NCI-H510A treated with DMSO at 0.1 percent for 48 hours (cell line): Measurements from ENCODE around the gene IPPK.

Experiments
- DNase-seq: peaks from one replicate; lab custom pipeline; 2025; lab: John Stamatoyannopoulos, UW

The IPPK gene

GRCh38 chr9:92614763-92615461, 55.0 kb downstream of the IPPK start:
- DNase-seq, result no peak

DNA sequence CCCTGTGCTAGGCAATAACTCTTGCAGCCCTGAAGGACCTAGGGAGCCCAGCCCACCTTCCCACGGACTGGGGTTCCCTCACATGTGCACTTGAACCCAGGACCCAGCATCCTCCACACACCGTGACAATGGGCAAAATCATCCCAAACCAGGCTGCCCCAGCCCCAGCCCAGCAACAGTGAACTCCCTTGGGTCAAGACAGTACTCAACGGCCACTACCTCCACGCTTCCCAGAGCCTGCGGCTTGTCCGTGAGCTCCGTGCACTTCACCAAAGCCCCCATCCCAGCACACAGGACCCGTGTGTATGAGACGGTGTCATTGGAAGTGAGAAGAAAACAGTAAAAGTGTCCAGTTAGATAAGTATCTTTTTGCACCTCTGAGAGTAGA, 55.8 kb downstream of the IPPK start:
- DNase-seq, result no peak

DNA sequence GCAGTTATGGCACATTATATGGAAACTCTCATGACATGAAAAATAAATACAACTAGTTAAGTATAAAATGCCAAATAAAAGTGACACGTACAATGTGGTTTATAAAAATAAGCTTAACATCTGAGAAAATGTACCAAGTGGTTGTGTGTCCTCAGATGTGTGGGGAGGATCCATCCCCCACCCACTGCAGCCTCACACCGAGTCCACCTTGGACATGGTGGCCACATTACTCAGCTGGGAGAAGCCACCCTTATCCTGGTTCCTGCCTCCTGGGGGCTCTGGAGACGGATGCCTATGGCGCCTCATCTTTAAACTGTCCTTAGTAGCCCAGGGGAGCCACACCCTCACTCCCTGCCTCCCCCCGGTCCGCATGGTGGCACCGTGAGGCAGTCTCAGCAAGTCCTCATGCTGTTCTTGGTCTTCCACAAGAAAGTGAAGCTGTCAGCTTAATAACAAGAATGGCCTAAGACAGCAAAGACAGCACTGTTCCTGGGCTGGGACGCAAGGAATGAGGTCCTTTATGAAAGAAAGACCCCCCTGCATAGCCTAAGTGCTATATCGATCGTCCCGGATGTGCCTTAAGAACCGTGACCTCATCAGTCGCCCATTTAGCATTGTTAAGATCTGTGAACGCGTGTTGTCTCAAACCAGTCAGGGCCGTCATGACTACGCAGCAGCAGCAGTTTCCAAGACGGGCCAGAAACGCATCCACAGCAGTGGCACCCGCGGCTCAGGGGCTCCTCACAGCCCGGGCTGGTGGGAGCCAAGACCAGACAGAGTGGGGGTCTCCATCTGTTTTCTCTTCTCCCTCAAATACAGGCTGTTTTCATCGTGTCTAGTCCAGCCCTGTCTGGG, 56.4 kb downstream of the IPPK start:
- DNase-seq, result no peak

- no peak for DNase-seq
Observed at GRCh38 chr9:92612816-92613215, 57.1 kb downstream of the IPPK start.

DNA sequence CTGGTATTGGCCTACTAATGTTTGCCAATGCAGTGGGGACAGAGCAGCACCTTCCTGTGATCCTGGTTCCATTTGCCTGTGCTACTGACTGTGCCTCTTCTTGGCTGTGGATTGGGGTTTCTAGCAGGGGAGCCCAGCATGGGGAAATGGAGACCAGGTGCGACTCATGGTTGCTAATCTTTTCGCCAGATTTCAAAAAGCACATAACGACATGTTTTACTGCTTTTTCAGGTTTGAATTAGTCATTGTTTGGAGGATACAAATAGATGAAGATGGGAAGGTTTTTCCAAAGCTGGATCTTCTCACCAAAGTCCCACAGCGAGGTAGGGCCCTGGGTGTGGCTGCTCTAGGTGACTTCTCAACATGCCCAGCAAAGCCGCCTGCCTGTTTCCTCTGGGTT, 57.6 kb downstream of the IPPK start:
- DNase-seq, result no peak

DNA sequence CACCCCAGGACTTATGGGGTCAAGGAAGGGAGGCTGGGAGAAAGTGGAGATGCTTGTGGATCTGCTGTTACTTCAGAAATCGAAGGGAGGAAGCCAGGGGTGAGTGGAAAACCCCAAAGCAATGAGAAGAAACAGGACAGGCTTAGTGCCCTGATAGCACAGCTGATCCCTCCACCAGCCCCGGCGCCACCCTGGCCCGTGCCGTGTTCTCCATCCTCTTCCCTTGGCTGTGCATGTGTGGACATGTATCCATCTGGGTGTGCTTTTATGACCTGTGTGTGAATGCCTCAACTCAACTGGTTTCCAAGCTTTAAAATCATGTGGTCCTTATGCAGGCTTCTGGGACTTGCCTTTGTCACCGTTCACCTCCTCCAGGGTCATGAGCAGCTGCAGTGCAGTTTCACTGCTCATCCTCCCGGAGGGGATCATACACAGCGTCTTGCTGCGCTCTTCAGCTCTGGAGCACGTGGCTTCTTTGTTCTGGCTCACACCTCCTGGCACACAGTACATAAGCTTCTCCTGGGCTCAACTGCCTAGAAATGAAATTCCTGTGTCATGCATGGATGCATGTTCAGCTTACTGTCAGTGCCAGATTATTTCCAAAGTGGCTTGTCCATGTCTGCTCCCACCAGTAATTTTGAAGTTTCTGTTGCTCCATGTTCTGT, 58.2 kb downstream of the IPPK start:
- no peak for DNase-seq

GRCh38 chr9:92610470-92611420, 59.2 kb downstream of the IPPK start:
- DNase-seq, result no peak

DNA sequence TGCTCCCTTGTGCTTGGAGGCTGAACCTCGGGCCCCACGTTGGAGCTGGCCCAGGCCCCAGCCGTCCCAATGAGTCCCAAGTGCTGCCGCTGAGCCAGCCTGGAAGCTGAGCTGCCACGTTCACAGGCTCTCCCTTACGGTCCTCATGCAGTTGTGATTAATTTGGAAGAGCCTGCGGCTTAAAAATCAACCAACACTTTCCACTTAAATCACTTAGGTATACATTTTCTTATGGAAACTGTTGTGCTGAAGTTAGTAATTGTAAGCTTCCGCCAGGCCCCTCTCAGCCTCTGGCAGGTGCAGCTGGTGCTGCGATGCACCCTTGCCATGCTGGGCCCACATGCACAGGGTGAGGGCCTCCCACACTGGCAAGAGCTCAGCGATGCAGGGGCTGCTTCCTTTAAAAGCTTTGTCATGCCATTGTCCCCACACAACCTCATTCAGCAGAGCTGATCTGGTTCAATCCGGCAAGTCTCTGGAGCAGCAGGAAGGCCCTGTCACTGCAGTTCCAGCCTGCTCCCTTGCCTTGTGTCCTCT, 61.0 kb downstream of the IPPK start:
- peak; percentile 88 for DNase-seq

- peak; percentile 24 for DNase-seq
Observed at GRCh38 chr9:92608241-92608908, 61.6 kb downstream of the IPPK start.

GRCh38 chr9:92607773-92608172, 62.2 kb downstream of the IPPK start:
- DNase-seq, result peak; percentile 91

DNA sequence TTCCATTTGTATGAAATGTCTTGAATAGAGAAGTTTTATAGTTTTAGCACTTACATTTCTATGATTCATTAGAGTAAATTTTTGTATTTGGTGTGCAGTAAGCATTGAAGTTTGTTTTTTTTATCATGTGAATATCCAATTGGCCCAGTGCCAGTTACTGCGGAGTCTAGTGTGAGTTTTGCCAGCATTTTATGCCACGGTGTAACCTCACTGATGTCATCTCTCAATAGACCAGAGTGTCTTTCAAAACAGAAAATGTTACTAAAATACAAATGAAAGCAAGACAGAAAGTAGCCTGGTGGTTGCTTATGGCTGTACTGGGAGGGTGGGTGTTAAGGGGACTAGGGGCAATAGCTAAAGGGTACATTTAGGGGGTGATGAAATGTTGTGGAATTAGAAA, 62.8 kb downstream of the IPPK start:
- DNase-seq, result peak; percentile 27

- no peak for DNase-seq
Observed at GRCh38 chr9:92605224-92605623, 64.7 kb downstream of the IPPK start.

DNA sequence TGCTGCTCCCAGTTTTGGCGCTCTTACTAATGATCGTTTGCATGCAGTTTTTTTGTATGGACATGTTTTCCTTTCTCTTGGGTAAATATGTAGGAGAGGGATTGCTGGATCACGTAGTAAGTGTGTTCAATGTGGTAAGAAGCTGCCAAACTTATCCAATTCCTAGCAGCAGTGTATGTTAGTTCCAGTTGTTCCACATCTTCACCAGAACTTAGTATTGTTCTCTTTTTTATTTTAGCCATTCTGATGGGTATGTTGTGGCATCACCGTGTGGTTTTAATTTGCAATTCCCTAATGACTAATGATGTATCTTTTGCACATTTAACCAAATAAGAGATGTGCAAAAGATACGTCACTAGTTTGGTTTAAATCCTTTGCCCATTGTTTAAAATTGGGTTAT, 65.9 kb downstream of the IPPK start:
- DNase-seq, result no peak

DNA sequence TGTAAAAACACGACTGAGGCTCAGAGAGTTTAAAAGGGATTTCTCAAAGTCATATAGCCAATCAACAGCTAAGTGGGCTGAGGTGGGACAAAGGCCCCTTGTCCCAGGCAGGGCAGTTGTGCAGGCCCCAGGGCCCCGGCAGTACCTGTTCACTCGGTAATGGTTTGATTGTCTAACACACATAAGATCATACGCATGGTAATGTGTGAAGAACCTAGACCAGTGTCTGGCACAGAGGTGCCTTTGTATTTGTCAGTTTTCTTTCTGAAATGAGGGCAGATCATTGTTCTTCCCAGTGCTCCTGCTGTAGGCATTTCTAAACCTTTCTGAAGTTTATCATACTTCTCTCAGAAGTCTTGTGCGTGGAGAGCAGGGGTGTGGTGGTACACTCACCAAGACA, 66.8 kb downstream of the IPPK start:
- DNase-seq, result no peak

DNA sequence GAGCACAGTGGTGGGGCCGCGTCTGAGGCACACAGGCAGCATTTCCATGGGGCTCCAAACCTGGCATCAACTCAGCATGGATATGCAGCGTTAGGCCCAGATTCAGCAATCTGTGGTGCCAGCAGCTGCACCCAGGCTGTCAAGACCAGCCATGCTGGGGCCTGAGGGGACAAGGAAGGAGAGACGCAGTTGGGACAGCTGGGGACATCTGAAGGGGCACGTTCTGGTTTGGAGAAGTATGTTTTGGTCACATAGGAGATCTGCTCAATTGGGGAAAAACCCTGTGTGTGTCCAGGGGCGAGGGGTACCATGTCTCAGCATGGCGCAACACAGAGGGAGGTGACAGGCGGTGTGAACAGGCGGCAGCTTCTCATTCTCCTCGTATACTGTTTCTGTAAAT, 67.5 kb downstream of the IPPK start:
- no peak for DNase-seq

DNA sequence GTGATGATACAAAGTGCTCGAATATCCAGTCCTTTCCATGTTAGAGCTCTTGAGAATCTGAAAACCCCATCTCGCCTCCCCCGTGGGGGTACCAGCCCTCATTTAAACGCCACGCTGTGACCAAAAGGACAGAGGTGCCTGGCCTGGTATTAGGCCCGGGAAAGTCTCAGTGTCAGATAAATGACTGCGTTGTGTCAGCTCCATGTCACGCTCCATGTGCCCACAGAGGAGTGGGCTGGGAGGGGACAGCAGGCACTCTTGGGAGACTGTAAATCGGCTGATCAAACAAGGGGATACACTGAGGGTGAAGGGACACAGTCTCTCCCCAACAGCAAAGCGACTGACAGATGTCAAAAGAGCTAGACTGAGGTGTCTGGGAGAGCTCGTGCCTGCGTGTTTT, 68.5 kb downstream of the IPPK start:
- DNase-seq, result no peak

GRCh38 chr9:92600462-92601261, 69.3 kb downstream of the IPPK start:
- no peak for DNase-seq

- no peak for DNase-seq
Observed at GRCh38 chr9:92599938-92600461, 69.9 kb downstream of the IPPK start.

GRCh38 chr9:92598382-92598781, 71.5 kb downstream of the IPPK start:
- no peak for DNase-seq

DNA sequence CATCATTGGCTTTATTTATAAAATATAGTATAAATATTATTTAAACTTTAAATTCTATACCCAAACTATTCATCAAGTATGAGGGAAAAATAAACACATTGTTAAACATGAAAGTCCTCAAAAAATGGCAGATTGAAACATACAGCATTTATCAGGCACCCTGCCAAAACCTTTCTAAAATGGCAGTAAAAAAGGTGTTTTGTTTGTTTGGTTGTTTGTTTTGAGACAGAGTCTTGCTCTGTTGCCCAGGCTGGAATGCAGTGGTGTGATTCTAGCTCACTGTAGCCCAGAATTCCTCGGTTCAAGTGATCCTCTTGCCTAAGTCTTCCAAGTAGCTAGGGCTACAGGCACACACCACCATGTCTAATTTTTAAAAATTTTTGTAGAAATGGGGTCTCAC, 74.0 kb downstream of the IPPK start:
- DNase-seq, result no peak
